HCT116 (cell line): Measurements from ENCODE around the gene PHF21B.

Experiments
- CTCF ChIP-seq, 3 experiments: fragments of 200-600 bp in 1 of 3; sonication (generic) in 1 of 3; IDR thresholded peaks in 2 of 3; conservative IDR thresholded peaks in 1 of 3; 2 replicates each; pipeline ENCODE4 v1.5.1; 2012 to 2017; ENCODE audit warnings: low read depth in 2 of 3, low read length in 2 of 3, antibody characterized with exemption in 1 of 3, borderline replicate concordance in 1 of 3, control low read depth in 1 of 3, mild to moderate bottlenecking in 1 of 3, mixed read lengths in 1 of 3, mixed run types in 1 of 3, moderate library complexity in 1 of 3; ENCODE audit not compliant: insufficient read depth in 1 of 3
- POLR2A ChIP-seq: IDR thresholded peaks from 2 replicates; pipeline ENCODE4 v1.7.0; 2011; ENCODE audit warnings: borderline replicate concordance; ENCODE audit not compliant: insufficient read depth, insufficient read length; ENCODE audit errors: extremely low read depth

- TF ChIP-seq CTCF (IDR thresholded peaks at IDR 0.05 in 2 of 3, conservative IDR thresholded peaks at IDR 0.05 in 1 of 3; ENCODE audit: borderline replicate concordance in 1 of 3, insufficient read depth in 1 of 3, low read depth in 2 of 3, low read length in 2 of 3) (no peak), POLR2A (no peak)
Measured at GRCh38 chr22:44894782-44895181, 115.0 kb downstream of the PHF21B start.
